ENCODE data around the gene PATZ1.

The PATZ1 gene

DNA sequence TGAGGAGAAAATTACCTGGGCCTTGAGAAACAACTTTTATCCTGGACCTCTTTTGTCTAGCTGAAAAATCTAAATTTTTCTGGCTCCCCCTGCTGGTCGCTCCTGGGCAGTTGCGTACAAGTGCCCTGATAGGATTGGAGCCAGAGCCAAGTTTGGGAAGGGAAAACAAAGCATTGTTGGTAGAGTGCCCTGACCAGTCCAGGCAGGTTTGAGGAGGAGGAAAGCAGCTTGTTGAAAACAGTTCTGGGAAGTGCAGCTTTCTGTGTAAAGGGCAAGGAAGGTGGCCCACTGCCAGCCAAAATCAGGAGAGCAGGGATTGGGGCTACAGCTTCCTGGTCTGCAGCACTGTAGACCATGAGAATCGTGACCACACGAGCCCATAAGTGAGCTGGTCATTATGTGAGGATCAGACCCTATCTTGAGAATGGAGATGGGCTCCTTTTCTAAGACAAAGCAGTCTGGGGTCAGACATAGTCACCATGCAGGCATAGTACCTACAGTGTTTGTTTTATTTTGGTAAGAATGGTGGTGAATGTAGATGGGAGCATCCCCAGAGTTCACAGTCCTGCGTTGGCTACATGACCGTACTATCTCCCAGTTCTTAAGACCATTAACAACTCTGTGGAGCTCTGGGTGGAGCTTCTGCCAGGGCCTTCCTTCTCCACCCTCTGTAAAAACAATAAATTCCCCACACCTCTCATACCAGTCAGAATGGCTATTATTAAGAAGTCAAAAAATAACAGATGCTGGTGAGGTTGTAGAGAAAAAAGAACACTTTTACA lies 32.6 kb downstream of the PATZ1 start:
- DNase-seq, result peak; percentile 37 to 65

DNA sequence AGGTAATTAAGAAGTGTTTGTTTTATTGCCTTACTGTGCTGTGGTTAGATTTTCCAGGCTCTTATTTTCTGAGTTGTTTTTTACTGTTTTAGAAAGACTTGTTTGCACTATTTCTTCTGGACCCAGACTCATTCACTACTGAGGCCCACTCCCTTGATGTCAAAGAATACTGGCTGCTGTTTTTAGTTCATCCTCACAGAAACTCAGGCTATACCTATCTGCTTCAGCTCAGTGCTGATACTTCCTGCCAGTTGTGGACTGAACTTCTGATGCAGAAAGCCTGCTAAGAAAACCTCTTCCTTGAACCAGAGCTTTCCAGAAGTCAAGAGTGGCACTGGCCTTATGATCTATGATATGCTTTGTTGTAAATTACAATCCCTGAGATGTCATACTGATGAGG lies 38.0 kb downstream of the PATZ1 start:
- DNase-seq, result no peak

DNA sequence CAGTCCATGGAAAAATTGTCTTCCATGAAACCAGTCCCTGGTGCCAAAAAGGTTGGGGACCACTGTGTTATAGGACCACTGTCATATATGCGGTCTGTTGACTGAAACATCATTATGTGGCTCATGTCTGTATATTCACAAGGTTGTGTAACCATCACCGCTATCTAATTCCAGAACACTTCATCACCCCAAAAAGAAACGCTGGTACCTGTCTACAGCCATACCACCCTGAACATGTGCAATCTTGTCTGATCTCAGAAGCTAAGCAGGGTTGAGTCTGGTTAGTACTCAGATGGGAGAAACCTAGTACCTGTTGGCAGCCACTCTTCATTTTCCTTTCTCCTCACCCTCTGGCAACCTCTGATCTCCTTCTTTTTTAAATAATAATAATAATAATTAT lies 41.0 kb downstream of the PATZ1 start:
- DNase-seq, result no peak

DNA sequence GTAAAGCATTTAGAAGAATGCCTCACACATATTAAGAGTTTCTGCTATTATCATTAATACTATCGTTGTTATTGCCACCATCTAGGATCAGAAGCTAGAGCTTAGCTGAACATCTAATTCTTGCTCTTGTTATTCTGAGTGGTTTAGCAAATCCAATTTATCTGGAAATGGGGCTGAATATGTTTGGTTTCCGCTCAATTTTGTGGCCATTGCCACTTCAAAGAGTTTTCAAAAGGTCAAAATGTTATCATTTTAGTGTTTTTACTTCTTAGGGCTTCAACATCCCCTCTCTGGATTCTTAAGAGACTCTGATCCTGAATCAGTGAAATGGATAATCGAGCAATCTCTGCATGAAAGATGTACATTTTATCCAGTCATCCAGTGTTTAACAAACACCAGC lies 43.6 kb downstream of the PATZ1 start:
- DNase-seq, result no peak

DNA sequence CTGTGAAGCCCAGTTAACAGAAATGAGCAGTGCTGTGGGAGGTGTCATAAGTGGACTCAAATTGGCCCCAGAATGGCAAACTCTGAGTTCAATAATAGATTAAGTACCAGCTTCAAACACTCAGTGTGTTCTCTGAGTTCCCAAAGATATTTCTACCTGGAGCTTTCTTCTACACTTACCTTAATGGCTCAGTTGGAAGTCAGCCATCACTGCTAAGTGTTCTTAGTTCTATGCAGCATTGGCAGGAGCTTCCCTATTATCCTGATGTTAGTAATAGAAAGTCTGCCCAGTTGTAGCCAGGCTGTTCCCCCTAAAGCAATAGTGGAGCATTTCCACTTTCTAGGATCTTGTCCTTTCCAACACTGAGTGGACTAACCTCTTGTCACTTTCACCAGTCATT lies 44.1 kb downstream of the PATZ1 start:
- DNase-seq, result no peak

DNA sequence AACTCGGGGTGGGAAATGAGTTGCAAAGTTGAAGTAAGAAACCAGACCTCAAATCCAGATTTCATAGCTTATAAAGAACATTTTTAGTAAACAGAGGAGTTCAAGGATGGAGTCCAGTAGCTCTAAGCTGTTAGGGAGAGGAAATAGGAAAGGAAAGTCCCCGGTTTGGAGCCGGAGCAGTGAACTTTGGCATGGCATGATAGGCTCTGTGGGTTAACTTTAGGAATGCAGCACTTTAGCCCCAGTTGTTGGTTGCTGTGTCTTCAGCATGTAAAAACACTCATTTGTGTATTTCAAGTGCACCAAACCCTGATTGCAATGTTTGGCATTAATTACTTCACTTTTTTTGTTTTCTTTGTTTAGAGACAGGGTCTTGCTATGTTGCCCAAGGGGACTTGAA lies 45.2 kb downstream of the PATZ1 start:
- no peak for DNase-seq

DNA sequence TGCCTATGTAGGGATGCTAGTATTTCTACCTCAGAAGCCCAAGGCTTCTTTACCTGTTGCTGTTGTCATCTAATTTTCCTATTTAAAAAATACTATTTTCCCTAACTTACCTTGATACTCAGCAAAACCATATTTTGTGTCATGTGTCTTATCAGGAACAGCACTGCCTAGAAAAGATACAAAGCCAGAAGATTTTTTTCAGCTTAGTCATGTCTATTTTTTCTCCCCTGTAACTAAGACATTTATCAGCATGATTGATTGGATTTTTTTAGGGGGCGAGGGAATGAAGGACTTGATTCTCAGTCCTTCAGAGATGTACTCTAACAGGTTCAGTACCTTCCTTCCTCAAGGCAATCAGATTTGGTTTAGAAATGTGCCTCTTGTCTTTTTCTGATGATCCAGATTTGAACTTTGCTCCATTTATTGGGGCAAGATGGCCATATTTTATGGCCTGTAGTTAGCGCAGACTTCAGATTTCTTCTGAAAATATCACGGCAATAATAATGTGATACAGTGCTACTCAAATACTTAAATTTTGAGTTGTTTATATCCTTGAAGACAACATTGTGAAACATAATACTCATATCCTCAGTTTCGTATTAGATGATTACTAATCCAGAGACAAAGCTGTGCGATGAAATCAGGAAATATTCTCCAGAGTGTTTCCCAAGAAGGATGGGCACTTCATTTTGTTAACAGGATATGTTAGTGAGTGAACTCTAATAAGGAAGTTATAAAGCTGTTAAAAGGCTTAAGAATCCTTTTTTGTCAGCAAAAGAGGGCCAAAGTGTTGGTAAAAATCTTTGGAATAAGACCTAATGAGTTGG lies 50.1 kb downstream of the PATZ1 start:
- no peak for DNase-seq

DNA sequence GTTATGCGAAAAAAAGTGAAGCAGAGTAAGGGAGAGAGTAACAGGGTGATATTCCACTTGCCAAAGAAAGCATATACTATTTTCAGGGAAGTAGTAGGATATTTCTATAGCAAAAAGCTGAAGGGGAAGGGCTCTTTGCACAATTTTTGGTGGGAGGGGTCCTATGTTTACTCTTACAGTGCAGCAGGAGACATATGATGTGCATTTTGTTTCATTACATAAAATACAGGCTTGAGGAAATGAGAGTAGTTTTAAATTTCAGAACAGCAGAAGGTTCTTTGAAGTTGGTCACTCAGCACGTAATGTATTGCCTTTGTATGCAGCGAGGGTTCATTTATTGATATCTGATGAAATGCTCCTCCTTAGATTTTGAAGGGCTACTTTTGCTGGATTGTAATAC lies 50.8 kb downstream of the PATZ1 start:
- DNase-seq, result no peak

DNA sequence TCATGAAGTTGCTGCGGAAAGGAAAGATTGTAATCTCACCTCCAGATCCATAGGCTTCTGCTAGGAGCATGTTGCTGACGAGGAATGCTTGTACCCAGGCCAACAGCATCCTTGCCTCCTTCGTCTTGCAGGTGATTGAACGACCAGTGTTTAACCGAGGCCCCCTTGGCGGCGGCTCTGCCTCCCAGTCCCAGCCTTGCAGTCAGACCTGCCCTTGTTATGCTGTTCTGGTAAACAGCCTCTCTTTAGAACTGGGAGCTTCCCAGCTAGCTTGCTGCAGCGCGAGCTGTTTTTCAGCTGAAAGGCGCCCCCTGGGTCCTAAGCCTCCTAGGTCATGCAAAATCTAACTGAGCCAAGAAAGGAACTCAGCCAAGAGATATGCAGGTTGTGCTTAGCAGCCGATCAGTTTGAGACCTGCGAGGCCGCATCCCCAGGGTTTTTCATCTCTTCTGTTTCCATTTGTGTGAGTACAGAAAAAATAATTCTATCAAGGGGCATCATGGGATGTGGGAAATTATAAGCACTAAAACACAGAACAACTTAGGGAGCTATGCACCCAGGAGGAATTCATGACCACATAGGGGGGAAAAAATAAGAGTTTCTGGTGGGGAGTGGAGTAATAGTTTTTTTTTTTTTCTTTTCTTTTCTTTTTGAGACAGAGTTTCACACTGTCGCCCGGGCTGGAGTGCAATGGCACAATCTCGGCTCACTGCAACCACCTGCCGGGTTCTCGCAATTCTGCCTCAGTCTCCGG lies 53.7 kb downstream of the PATZ1 start, which contains the start of gene PIK3IP1:
TSS of gene PIK3IP1 (minus strand) at position 253 of the 754 bp plus-strand sequence. CDS start at position 109, 144 bp downstream.
- DNase-seq, result peak; percentile 91

DNA sequence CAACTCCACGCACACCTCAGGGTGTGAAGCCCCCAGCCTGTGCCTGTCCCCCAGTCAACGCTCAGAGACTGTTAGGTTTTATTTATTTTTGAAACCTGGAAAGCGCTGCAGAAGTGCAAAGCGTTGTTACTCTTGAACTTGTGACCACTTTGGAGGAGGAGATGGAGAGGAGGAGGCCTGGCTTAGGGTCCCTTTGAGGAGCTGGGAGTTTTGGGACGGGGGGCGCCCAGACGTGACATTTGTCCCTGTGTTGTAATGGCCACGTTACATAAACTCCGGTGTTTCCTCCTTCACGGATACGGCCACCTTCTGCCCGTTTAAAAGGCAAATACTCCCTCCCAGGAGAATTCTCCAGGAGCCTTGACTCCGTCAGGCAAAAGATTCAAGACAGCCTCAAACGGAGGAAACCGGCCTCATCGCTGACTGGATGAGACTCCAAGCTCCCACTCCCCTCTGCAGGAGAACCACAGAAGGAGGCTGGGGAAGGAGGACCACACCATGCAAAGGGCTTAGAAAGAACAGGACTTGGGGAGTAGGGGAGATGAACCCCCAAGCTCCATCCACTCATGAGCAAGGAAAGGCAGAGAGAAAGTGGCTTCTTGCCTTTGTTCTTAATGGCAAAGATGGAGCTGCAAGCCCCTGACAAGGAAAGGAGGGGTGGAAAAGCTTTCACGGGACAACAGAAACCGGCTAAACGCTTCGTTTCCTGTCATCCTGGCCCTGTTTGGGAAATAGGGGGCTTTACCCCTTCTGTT lies 54.5 kb downstream of the PATZ1 start:
- peak in 1 of 2 experiments; percentile 40 for DNase-seq

DNA sequence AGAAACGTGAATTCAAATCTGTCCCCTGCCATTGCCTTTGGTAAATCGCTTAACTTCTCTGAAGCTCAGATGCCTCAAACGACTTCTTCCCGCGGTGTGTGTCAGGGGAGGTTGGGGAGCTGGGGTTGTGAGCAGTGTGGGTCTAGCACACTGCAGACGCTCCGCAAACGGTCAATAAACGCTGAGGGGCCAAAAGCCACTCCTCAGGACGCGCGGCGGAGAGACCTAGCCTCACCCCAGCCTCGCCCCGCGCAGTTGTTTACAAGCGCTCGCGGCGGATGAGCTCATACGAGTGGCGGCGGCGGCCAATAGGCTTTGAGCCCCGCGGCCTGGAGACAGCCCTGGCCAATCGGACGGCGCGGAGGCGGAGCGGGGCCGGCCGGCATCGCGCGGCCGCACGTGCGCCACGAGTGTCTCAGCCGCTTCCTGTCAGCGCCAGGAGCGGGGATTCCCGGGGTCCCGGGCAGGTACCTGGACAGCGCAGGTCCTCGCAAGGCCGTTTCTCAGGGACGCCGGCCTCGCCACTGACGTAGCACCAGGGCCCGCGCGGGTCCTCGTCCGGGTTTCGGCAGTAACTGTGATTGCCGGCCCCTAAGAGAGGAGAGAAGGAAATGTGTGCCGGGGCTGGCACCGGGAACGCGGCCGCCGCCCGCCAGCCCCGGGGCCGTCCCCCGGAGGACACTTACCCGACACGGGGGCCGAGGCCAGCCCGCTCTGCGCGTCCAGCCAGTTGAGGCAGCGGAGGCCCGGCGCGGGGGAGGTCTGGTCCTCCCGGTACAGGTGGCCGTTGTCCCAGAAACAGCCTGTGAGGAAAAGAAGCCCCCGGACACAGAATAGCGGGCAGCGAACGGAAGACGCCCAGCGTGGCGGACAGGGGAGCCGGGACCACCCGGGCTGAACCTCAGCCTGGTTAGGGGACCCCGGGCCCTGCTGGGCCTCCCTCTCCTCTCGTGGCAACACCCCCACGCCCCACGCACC lies 55.4 kb downstream of the PATZ1 start:
- peak; percentile 86 to 93 for DNase-seq

DNA sequence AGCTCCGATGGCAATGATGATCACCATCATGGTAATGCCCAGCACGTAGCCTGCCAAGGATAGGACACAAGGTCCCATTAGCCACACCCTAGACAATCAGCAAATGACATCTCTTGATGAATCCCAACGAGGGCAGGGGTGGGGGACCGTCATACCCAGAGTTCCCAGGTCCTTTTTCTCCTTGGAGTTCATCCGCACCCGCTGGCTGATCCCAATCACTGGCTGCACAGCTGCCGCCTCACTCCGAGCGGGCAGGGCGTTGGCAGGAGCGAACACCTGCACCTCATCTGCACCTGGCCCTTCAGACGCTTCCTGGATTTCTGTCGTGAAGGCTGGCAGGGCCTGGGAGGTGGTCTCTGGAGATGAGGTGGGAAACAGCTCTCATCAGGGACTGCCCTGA lies 56.8 kb downstream of the PATZ1 start:
- DNase-seq, result no peak

DNA sequence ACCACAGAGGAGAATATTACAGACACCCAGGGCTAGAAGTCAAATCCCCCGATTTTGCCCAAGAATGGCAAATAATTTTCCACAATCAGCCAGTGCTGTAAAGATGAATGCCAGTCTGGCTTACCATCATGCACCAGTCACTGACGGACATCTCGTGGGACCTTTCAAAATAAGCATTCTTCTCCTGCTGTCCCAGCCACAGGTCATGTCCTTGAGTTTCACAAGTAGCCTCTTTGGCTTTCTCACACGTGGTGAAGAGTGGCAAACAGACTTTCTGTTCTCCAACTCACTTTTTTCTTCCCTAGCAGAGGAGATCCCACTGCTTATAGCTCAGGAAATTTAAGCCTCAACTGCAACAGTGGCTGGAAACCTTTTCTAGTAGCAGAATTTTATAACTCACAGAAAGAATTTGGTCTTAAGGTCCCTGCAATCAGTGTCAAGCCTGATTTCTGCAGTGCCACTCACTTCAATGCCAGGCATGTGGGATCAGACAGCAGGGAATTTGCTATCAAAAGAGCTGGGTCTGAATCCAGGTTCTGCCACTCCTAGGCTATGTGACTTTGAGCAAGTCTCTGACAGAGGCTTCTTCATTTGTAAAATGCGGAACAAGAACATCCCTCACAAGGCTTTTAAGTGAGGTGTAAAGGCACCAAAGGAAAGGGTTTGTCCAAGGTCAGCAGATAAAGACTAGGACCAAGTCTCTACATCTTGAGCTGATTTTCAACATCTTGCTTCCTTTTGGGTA lies 57.5 kb downstream of the PATZ1 start:
- DNase-seq, result no peak

DNA sequence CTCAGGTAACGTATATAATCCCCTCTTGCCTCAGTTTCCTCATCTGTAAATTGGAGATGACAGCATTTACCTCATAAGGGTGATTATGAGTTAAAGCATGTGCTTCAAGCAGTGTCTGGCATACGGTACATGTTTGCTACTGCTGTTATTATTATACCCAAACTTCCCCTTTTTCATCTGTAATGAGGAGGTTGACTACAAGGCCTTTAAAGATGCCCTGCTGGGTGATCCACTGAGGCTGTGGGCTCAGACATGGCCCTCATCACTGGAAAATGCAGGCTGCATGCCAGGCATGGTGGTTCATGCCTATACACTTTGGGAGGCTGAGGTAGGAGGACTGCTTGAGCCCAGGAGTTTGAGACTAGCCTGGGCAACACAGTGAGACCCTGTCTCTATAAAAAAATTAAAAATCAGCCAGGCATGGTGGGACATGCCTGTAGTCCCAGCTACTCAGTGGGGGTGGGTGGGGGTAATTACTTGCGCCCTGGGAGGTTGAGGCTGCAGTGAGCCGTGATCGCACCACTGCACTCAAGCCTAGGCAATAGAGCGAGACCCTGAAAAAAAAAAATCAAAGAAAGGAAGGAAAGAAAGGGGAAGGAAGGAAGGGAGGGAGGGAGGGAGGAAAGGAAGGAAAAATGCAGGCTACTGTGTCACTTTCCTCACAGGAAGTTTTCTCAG lies 58.2 kb downstream of the PATZ1 start:
- peak; percentile 37 to 52 for DNase-seq

DNA sequence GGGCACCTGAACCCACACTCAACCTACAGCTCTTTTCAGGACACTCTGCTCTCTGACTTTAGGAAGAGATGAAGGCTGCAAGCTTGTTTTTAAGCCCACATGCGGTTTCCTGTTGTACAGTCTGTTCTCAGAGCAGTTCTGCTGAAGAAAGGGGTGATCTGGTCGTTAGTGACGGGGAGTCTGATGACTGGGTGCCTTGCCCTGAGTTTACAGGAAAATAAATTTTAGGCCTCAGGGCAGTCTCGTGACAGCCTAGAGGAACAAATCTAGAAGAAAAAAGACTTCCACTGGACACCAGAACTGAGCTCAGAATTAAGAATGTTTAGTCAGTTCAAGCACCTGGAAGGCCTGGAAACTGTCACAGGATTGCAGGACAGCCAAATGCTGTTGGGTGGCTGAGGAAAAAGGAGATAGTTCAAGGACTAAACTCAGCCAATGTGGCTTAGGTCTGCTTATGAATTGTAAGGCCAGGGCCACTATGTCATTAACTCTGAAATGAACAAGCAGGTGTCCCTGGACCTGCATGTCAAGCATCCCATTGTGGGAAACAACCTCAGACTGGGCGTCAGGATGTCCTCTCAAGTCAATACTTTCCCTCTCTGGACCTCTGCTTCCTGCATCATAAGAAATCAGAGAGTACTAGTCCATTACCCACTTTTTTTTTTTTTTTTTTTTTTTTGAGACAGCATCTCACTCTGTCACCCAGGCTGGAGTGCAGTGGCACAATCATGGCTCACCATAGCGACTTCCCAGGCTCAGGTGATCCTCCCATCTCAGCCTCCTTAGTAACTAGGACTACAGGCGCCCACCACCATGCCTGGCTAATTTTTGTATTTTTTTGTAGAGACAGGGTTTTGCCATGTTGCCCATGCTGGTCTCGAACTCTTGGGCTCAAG lies 59.5 kb downstream of the PATZ1 start:
- peak; percentile 87 to 91 for DNase-seq

DNA sequence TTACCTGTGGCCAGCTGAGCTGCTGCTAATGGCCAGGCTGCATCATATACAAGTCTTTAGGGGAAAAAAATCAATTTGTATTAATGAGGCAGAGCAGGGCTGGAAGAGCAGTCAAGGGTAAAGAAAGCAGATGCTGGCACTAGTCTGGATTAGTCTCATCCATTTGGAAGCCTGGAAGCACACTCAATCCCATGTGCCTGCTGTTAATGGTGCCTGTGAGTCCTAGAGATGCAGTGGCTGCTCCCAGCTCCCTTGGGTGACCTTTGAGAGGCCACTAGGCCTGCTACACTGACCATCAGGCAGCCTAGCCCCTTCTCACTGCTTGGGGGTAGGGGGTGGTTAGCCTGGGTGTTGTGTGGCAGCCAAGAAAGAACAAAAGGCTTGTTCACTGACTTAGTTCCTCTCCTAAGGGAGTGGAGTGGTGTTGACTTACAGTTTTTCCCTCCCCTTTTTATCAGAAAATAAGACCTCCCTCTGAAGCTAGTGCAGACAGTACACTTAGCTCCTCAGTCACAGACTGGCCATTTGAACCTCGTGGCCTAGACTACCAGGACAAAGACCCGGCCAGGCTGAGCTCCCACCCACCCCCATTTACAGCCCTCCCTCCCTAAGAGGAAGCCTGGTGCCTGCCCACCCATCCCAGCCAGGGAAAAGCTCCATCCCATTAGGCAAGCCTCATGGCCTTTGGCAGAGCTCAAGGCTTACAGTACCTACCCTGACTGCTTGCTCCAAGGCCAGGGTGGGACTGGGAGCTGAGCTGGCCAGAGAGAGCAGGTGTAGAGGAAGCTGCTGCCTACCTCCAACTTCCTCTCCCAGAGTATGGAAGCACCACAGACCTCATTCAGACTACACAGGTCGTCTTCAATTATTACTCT lies 61.6 kb downstream of the PATZ1 start:
- DNase-seq, result peak; percentile 47 to 54

DNA sequence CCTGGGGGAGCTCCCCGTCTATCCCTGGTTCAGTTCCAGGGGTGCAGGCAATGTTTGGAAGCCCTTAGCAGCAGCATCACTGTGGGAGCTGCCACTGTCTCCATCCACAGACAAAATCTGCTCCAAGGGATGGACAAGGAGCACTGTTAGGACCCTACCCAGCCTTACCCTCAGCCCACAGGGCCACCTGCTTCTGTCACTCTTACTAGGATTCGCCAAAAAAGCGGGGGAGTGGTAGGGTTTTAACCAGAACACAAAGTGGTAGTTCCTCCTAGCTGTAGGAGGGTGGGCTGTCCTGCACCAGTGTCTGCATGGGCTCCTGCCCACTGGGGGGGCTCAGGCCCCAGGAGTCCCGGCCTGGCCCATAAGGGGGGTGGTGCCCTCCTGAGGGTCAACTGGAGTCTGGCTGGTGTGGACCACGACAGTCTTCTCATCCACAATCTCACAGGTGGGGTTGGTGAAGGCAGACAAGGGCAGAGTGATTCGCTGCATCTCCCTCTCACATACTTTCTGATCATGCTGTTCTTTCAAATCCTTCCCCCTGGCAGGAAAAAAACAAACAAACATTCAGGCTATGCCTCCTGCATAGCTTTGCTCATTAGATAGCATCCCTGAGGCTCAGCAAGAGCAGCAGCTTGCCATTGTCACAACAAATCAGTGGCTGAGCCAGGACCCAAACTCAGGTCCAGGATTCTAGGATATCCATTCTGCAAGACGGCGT lies 63.2 kb downstream of the PATZ1 start:
- DNase-seq, result no peak
